ENCODE data around the gene CPN2. TPM values are rescaled to one million over a fixed set of nuclear protein-coding genes. Genes with fewer than 3 reads are reported as not detected.

CPN2 gene
- polyA plus RNA-seq, 4 donors, result 2.0 TPM; not detected in 3

DNA sequence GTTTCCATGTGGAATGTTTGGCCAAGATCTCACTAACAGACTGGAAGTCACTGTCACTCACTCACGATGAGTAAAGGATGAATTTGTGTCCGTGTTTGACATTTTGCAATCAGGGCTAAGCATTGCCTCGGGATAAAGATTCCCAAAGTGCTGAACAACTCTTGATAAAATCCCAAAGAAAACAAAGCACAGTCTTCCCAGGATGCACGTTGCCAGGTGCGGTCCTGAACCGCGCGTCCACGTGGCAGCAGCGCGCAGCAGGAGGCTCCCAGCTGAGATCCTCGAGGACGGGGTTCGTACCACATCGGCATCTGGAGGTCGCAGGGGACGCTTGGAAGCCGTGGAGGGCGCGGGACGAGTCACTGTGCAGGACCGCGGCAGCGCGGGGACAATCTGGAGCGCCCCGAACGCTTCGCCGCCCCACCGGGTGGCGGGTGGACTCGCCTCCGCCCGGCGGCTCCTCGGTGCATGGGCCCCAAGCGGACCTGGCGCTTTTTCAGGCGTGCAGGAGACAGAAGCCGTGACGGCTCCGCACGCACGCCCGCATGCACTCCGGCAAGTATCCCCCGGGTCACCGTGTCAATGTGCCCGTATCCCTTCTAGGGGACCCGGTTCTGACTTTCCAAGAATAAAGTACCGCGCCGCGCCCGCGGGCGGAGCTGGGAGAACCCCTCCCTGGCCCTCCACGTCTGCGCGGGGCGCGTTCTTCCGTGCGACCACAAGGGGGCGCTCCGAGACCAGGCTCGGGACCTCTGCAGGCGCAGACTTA lies 17.7 kb downstream of the CPN2 start:
- H3K4me3 ChIP-seq (ENCODE audit: low read depth in 1 of 3, low read length in 3 of 3), result peak overlapping the region in 2 of 3 donors; percentile 36 to 39
- H3K36me3 ChIP-seq (ENCODE audit: control insufficient read depth in 3 of 3, insufficient read depth in 2 of 3, low read depth in 1 of 3, low read length in 3 of 3), result no peaks in the 10 kb centered on the region
- no peaks in the 10 kb centered on the region for H3K9me3 ChIP-seq (ENCODE audit: control insufficient read depth in 2 of 2, insufficient read depth in 1 of 2, low read depth in 1 of 2, low read length in 1 of 2)
- WGBS, 3 donors, result 1 to 3% (median 3%) methylated on average over 68 to 69 of the region's 69 CpGs
- FAIRE-seq, result no peak
- peak; percentile 80 to 94 for DNase-seq
- H3K4me1 ChIP-seq (ENCODE audit: control insufficient read depth in 3 of 3, insufficient read depth in 2 of 3, low read depth in 1 of 3, low read length in 2 of 3), result peaks cover 0 to 12% (median 0%) of the 10 kb centered on the region in 3 donors
- peaks cover 0 to 8% (median 4%) of the 10 kb centered on the region in 3 donors for H3K27me3 ChIP-seq (ENCODE audit: control insufficient read depth in 3 of 3, insufficient read depth in 3 of 3, low read length in 3 of 3)
- H3K27ac ChIP-seq (ENCODE audit: low read depth in 1 of 3, low read length in 2 of 3), result no peak overlapping the region

DNA sequence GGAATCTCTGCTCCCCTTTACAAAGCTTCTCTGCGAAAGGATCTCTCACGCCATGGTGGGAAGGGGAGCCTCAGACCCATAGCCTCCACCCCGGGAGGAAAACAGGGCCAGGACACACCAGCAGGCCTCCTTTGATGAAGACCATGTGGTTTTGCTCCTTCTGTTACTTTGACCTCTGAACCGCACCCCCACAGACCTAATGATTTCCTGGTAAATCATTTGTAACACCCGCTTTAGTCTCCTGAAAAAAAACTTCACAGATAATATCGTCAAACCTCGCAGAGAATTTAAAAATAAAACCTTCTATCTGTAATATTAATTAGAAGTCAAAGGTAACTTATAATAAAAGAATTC lies 18.3 kb downstream of the CPN2 start:
- no peak overlapping the region for H3K4me3 ChIP-seq (ENCODE audit: low read depth in 1 of 3, low read length in 3 of 3)
- H3K4me1 ChIP-seq (ENCODE audit: control insufficient read depth in 3 of 3, insufficient read depth in 2 of 3, low read depth in 1 of 3, low read length in 2 of 3), result peaks cover 0 to 12% (median 0%) of the 10 kb centered on the region in 3 donors
- DNase-seq (peak; percentile 65 to 71), FAIRE-seq (no peak)
- H3K9me3 ChIP-seq (ENCODE audit: control insufficient read depth in 2 of 2, insufficient read depth in 1 of 2, low read depth in 1 of 2, low read length in 1 of 2), result no peaks in the 10 kb centered on the region
- no peaks in the 10 kb centered on the region for H3K36me3 ChIP-seq (ENCODE audit: control insufficient read depth in 3 of 3, insufficient read depth in 2 of 3, low read depth in 1 of 3, low read length in 3 of 3)
- no peak overlapping the region for H3K27ac ChIP-seq (ENCODE audit: low read depth in 1 of 3, low read length in 2 of 3)
- WGBS, 3 donors, result 38 to 72% (median 48%) methylated on average over 7 of the region's 7 CpGs
- H3K27me3 ChIP-seq (ENCODE audit: control insufficient read depth in 3 of 3, insufficient read depth in 3 of 3, low read length in 3 of 3), result peaks cover 0 to 8% (median 4%) of the 10 kb centered on the region in 3 donors

DNA sequence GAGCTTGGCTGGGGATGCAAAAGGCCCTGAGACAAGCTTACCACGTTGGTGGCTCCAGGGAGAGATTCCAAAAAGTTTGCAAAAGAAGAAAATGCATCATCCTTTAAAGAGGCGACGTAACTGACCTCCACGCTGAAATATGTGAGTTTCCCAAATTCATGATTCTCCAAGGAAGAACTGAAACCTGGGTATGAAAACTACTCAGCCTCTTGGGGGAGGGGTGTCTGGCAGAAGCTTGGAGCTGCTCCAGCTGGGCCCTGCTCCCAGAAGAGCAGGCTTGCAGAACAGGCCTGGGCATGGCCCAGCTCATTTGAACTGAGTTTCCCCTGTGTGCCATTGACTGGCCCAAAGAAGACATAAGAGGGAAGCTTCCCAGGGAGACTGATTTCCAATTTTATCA lies 20.5 kb downstream of the CPN2 start:
- WGBS, 3 donors, result 52 to 65% (median 60%) methylated on average over 4 of the region's 4 CpGs
- no peak overlapping the region for H3K27ac ChIP-seq (ENCODE audit: low read depth in 1 of 3, low read length in 2 of 3)
- FAIRE-seq (no peak), DNase-seq (no peak)
- peaks cover 0 to 15% (median 0%) of the 10 kb centered on the region in 3 donors for H3K4me1 ChIP-seq (ENCODE audit: control insufficient read depth in 3 of 3, insufficient read depth in 2 of 3, low read depth in 1 of 3, low read length in 2 of 3)
- no peaks in the 10 kb centered on the region for H3K36me3 ChIP-seq (ENCODE audit: control insufficient read depth in 3 of 3, insufficient read depth in 2 of 3, low read depth in 1 of 3, low read length in 3 of 3)
- H3K4me3 ChIP-seq (ENCODE audit: low read depth in 1 of 3, low read length in 3 of 3), result no peak overlapping the region
- no peaks in the 10 kb centered on the region for H3K9me3 ChIP-seq (ENCODE audit: control insufficient read depth in 2 of 2, insufficient read depth in 1 of 2, low read depth in 1 of 2, low read length in 1 of 2)
- H3K27me3 ChIP-seq (ENCODE audit: control insufficient read depth in 3 of 3, insufficient read depth in 3 of 3, low read length in 3 of 3), result peaks cover 0 to 8% (median 4%) of the 10 kb centered on the region in 3 donors

DNA sequence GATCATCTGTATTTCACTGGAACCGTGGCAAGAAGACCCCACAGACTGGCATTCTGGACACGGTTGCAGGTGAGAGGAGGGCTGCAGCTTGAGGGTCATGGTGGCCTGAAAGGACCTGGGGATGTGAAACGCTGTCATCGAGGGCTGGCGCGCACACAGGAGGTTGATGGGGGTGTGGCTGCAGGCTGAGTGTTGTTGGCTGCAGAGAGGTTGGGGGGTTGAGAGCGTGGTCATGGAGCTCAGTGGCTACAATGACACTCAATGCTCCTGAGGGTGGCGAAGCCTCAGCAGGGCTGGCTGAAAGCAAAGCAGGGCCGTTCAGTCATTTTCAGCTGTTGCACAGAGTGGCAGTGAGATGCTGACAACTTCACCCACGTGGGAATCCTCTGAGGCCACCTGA lies 21.0 kb downstream of the CPN2 start:
- no peak for DNase-seq
- Histone ChIP-seq H3K27me3 (ENCODE audit: control insufficient read depth in 3 of 3, insufficient read depth in 3 of 3, low read length in 3 of 3) (peaks cover 0 to 8% (median 4%) of the 10 kb centered on the region in 3 donors), H3K27ac (ENCODE audit: low read depth in 1 of 3, low read length in 2 of 3) (no peak overlapping the region), H3K4me1 (ENCODE audit: control insufficient read depth in 3 of 3, insufficient read depth in 2 of 3, low read depth in 1 of 3, low read length in 2 of 3) (peaks cover 0 to 17% (median 0%) of the 10 kb centered on the region in 3 donors), H3K9me3 (ENCODE audit: control insufficient read depth in 2 of 2, insufficient read depth in 1 of 2, low read depth in 1 of 2, low read length in 1 of 2) (no peaks in the 10 kb centered on the region), H3K36me3 (ENCODE audit: control insufficient read depth in 3 of 3, insufficient read depth in 2 of 3, low read depth in 1 of 3, low read length in 3 of 3) (no peaks in the 10 kb centered on the region), H3K4me3 (ENCODE audit: low read depth in 1 of 3, low read length in 3 of 3) (no peak overlapping the region)
- FAIRE-seq, result no peak
- 71 to 82% (median 74%) methylated on average over 10 of the region's 10 CpGs for WGBS, 3 donors

DNA sequence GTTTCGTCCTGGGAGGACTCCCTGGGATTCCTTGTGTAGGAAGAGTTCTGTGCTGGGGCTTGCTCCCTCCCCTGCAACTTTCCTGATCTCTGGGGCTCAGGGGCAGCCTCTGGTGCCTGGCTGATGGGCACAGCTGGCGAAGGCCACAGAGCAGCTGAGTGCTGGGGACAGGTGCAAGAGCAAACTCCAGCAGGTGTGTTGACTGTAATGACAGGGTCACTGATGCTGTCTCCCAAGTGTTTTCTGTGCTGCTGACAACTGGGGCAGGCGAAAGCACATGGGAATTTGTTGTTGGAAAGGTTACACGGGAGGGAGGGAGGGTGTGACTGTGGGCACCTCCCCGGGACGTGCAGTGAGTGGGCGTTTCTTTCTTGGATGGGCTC lies 21.6 kb downstream of the CPN2 start:
- Histone ChIP-seq H3K27ac (ENCODE audit: low read depth in 1 of 3, low read length in 2 of 3) (no peak overlapping the region), H3K9me3 (ENCODE audit: control insufficient read depth in 2 of 2, insufficient read depth in 1 of 2, low read depth in 1 of 2, low read length in 1 of 2) (no peaks in the 10 kb centered on the region), H3K4me3 (ENCODE audit: low read depth in 1 of 3, low read length in 3 of 3) (no peak overlapping the region), H3K27me3 (ENCODE audit: control insufficient read depth in 3 of 3, insufficient read depth in 3 of 3, low read length in 3 of 3) (peaks cover 0 to 8% (median 4%) of the 10 kb centered on the region in 3 donors), H3K36me3 (ENCODE audit: control insufficient read depth in 3 of 3, insufficient read depth in 2 of 3, low read depth in 1 of 3, low read length in 3 of 3) (no peaks in the 10 kb centered on the region), H3K4me1 (ENCODE audit: control insufficient read depth in 3 of 3, insufficient read depth in 2 of 3, low read depth in 1 of 3, low read length in 2 of 3) (peaks cover 0 to 17% (median 0%) of the 10 kb centered on the region in 3 donors)
- DNase-seq (peak in 1 of 2 donors; percentile 32), FAIRE-seq (no peak)
- WGBS, 3 donors, result 26 to 59% (median 31%) methylated on average over 7 of the region's 7 CpGs

DNA sequence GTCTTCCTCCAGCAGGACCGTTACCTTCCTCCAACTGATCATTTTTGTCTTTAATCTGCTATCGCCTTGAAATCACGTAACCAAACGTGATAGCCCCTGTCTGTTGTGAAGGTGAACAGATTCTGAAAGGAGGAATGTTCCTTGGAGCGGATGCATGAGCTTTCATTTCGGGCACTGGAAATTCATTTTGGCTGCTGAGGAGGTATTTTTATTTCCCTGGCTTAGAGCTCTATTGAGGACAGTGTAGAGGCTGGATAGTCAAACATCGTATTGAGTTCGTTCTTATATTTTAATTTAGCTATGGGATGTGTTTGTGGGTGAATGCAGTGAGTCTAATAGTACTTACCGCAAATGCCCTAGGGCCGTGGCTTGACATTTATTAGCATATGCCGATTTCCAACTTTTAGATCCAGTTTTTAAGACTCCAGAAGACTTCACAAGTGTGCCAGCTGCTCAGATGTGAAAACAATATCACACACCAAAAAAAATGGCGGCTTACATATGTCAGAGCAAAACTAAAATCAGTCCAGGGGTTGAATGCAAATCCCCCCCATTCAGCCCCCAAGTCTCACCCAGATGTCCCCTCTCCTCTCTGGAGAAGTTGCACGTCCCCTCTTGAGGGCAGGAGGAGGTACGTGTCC lies 22.1 kb downstream of the CPN2 start:
- peaks cover 0 to 8% (median 4%) of the 10 kb centered on the region in 3 donors for H3K27me3 ChIP-seq (ENCODE audit: control insufficient read depth in 3 of 3, insufficient read depth in 3 of 3, low read length in 3 of 3)
- no peak overlapping the region for H3K4me3 ChIP-seq (ENCODE audit: low read depth in 1 of 3, low read length in 3 of 3)
- FAIRE-seq (no peak), DNase-seq (no peak)
- no peak overlapping the region for H3K27ac ChIP-seq (ENCODE audit: low read depth in 1 of 3, low read length in 2 of 3)
- H3K4me1 ChIP-seq (ENCODE audit: control insufficient read depth in 3 of 3, insufficient read depth in 2 of 3, low read depth in 1 of 3, low read length in 2 of 3), result peaks cover 0 to 21% (median 0%) of the 10 kb centered on the region in 3 donors
- no peaks in the 10 kb centered on the region for H3K36me3 ChIP-seq (ENCODE audit: control insufficient read depth in 3 of 3, insufficient read depth in 2 of 3, low read depth in 1 of 3, low read length in 3 of 3)
- WGBS, 3 donors, result 73 to 78% (median 74%) methylated on average over 14 of the region's 14 CpGs
- H3K9me3 ChIP-seq (ENCODE audit: control insufficient read depth in 2 of 2, insufficient read depth in 1 of 2, low read depth in 1 of 2, low read length in 1 of 2), result no peaks in the 10 kb centered on the region

DNA sequence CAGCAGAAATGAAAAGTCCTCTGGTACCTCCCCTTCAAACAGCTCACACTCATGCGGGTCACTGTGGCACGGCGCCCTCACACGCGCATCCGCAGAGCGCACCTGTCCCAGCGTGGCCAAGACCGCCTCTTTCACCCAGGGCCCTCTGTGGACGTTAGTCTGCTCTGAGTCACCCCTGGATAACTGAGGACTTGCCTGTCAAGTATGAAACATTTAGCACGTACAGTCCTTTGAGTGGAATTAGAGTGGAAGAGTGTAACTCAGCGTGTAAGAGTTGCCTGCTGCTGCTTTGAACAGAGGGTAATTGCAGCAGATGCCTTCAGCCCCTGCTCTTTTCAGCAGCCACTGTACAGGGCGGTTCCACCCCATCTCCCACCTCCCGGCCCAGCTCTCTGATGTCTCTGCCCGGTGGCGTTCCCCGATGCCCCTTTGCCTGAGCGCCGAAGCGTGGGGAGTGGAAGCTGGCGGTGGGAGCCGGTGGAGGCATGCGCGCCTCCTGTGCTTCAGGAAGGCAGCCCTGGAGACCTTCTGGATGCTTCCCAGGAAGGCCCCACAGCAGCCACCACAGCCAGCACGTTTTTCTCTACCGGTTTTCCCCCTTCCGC lies 23.0 kb downstream of the CPN2 start:
- Histone ChIP-seq H3K27me3 (ENCODE audit: control insufficient read depth in 3 of 3, insufficient read depth in 3 of 3, low read length in 3 of 3) (peaks cover 0 to 5% (median 4%) of the 10 kb centered on the region in 3 donors), H3K4me3 (ENCODE audit: low read depth in 1 of 3, low read length in 3 of 3) (no peak overlapping the region), H3K9me3 (ENCODE audit: control insufficient read depth in 2 of 2, insufficient read depth in 1 of 2, low read depth in 1 of 2, low read length in 1 of 2) (no peaks in the 10 kb centered on the region), H3K36me3 (ENCODE audit: control insufficient read depth in 3 of 3, insufficient read depth in 2 of 3, low read depth in 1 of 3, low read length in 3 of 3) (no peaks in the 10 kb centered on the region), H3K27ac (ENCODE audit: low read depth in 1 of 3, low read length in 2 of 3) (no peak overlapping the region), H3K4me1 (ENCODE audit: control insufficient read depth in 3 of 3, insufficient read depth in 2 of 3, low read depth in 1 of 3, low read length in 2 of 3) (peaks cover 0 to 25% (median 0%) of the 10 kb centered on the region in 3 donors)
- WGBS, 3 donors, result 80 to 84% (median 82%) methylated on average over 27 of the region's 27 CpGs
- DNase-seq (peak in 1 of 2 donors; percentile 54), FAIRE-seq (no peak)

DNA sequence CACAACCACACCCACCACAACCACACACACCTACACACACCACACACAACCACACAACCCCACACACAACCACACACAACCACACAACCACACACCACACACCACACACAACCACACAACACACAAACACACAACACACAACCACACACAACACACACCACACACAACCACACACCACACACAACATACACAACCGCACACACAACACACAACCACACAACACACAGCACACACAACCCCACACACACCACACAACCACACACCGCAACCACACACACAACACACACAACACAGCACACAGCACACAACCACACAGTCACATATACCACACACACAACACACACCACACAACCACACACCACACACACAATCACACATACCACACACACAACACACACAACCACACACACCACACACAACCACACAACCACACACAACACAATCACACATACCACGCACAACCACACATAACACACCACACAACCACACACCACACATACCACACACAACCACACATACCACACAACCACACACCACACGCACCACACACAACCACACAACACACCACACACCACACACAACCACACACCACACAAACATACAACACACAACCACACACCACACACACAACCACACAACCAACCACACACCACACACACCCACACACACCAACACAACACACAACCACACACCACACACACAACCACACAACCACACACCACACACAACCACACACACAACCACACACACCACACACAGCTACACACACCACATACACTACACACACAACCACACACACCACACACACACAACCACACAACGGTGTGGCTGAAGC lies 23.7 kb downstream of the CPN2 start:
- peaks cover 0 to 3% (median 0%) of the 10 kb centered on the region in 3 donors for H3K27me3 ChIP-seq (ENCODE audit: control insufficient read depth in 3 of 3, insufficient read depth in 3 of 3, low read length in 3 of 3)
- peaks cover 0 to 24% (median 0%) of the 10 kb centered on the region in 3 donors for H3K4me1 ChIP-seq (ENCODE audit: control insufficient read depth in 3 of 3, insufficient read depth in 2 of 3, low read depth in 1 of 3, low read length in 2 of 3)
- no peak for FAIRE-seq
- no peaks in the 10 kb centered on the region for H3K9me3 ChIP-seq (ENCODE audit: control insufficient read depth in 2 of 2, insufficient read depth in 1 of 2, low read depth in 1 of 2, low read length in 1 of 2)
- H3K4me3 ChIP-seq (ENCODE audit: low read depth in 1 of 3, low read length in 3 of 3), result no peak overlapping the region
- peak in 1 of 2 donors; percentile 39 for DNase-seq
- no peak overlapping the region for H3K27ac ChIP-seq (ENCODE audit: low read depth in 1 of 3, low read length in 2 of 3)
- no peaks in the 10 kb centered on the region for H3K36me3 ChIP-seq (ENCODE audit: control insufficient read depth in 3 of 3, insufficient read depth in 2 of 3, low read depth in 1 of 3, low read length in 3 of 3)
- 92 to 95% (median 94%) methylated on average over 5 of the region's 5 CpGs for WGBS, 3 donors
